Measurements from ENCODE around the gene MPPED2.

MPPED2 gene

DNA sequence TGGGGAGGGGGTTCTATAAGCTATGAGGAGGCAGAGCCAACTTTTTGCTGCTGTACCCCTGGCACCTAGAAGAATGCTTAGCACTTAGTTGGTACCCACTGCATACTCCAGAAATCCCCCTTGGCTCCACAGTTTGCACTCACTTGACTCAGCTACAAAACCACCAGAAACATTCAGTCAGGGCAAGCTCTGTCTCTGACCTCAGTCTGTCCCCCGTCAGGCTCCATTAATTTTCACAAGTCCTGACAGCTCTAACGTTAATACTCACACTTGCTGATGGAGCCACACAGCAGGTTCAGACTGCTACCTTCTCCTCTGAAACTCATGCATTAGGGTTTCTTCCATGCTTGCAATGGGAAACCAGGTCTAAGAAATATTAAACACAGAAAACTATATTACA, 81.7 kb downstream of the MPPED2 start:
- H3K79me2 ChIP-seq (ENCODE audit: low read length), result no peaks in the 10 kb centered on the region
- TF ChIP-seq CTCF (IDR thresholded peaks at IDR 0.05; ENCODE audit: low read depth, low read length), result no peak
- no peak for TF ChIP-seq EZH2phosphoT487 (IDR thresholded peaks at IDR 0.05; ENCODE audit: low read depth)
- H3K27ac ChIP-seq (ENCODE audit: low read length), result no peak overlapping the region
- no peaks in the 10 kb centered on the region for H3K36me3 ChIP-seq (replicated peaks; ENCODE audit: low read depth, low read length)
- no peak overlapping the region for H3K4me2 ChIP-seq (ENCODE audit: low read length)
- H4K20me1 ChIP-seq (ENCODE audit: insufficient read depth, low read length), result no peaks in the 10 kb centered on the region
- H3K4me3 ChIP-seq (ENCODE audit: low read length), result no peak overlapping the region
- H3K27me3 ChIP-seq (ENCODE audit: low read depth, low read length), result no peaks in the 10 kb centered on the region
- H3K9me3 ChIP-seq (ENCODE audit: insufficient read depth, low read length), result no peaks in the 10 kb centered on the region
- no peak overlapping the region for H2AFZ ChIP-seq (ENCODE audit: low read depth, low read length)
- no peaks in the 10 kb centered on the region for H3K4me1 ChIP-seq (ENCODE audit: low read length)
- H3K9ac ChIP-seq (ENCODE audit: low read length), result no peak overlapping the region

DNA sequence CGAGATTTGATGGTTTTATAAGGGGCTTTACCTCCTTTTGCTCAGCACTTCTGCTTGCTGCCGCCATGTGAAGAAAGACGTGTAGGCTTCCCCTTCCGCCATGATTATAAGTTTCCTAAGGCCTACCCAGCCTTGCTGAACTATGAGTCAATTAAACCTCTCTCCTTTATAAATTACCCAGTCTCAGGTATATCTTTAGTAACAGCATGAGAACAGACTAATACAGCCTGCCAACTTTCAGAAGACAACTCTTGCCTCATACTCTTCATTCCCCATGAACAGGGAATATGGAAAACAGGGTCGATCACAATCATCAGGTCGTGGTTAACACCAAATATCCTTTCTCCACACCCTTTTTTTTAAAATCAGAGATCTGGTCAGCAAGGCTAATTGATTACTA, 83.0 kb downstream of the MPPED2 start:
- Histone ChIP-seq H3K9me3 (ENCODE audit: insufficient read depth, low read length) (no peaks in the 10 kb centered on the region), H3K79me2 (ENCODE audit: low read length) (no peaks in the 10 kb centered on the region), H3K4me2 (ENCODE audit: low read length) (no peak overlapping the region), H3K4me1 (ENCODE audit: low read length) (peaks cover 6% of the 10 kb centered on the region), H3K9ac (ENCODE audit: low read length) (no peak overlapping the region), H3K27me3 (ENCODE audit: low read depth, low read length) (no peaks in the 10 kb centered on the region), H3K4me3 (ENCODE audit: low read length) (no peak overlapping the region), H3K36me3 (replicated peaks; ENCODE audit: low read depth, low read length) (no peaks in the 10 kb centered on the region), H2AFZ (ENCODE audit: low read depth, low read length) (no peak overlapping the region), H4K20me1 (ENCODE audit: insufficient read depth, low read length) (no peaks in the 10 kb centered on the region), H3K27ac (ENCODE audit: low read length) (no peak overlapping the region)
- TF ChIP-seq EZH2phosphoT487 (IDR thresholded peaks at IDR 0.05; ENCODE audit: low read depth) (no peak), CTCF (IDR thresholded peaks at IDR 0.05; ENCODE audit: low read depth, low read length) (no peak)

DNA sequence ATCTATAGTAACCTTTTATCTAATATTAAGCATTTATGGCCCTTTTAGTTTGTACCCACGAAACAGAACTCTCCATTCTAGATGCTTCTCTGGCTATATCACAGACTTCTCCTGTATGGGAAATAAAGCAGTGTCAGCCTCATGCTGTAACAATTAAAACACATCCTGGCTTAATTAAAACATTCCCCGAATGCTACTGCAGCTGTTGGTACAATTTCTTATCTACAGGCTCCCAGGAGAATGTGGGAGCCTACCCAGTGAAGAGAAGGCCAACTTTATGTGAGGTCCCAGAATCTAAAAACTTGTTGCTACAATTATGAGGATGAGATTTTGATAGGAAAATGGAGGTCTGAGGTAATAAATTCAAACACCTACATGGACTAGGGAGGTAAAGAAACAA, 83.8 kb downstream of the MPPED2 start:
- Histone ChIP-seq H3K9me3 (ENCODE audit: insufficient read depth, low read length) (no peaks in the 10 kb centered on the region), H3K79me2 (ENCODE audit: low read length) (no peaks in the 10 kb centered on the region), H3K4me2 (ENCODE audit: low read length) (no peak overlapping the region), H3K27me3 (ENCODE audit: low read depth, low read length) (no peaks in the 10 kb centered on the region), H3K27ac (ENCODE audit: low read length) (no peak overlapping the region), H3K4me3 (ENCODE audit: low read length) (no peak overlapping the region), H3K36me3 (replicated peaks; ENCODE audit: low read depth, low read length) (no peaks in the 10 kb centered on the region), H4K20me1 (ENCODE audit: insufficient read depth, low read length) (no peaks in the 10 kb centered on the region), H3K9ac (ENCODE audit: low read length) (no peak overlapping the region), H2AFZ (ENCODE audit: low read depth, low read length) (no peak overlapping the region), H3K4me1 (ENCODE audit: low read length) (peaks cover 6% of the 10 kb centered on the region)
- TF ChIP-seq EZH2phosphoT487 (IDR thresholded peaks at IDR 0.05; ENCODE audit: low read depth) (no peak), CTCF (IDR thresholded peaks at IDR 0.05; ENCODE audit: low read depth, low read length) (no peak)

GRCh38 chr11:30501744-30502143, 84.4 kb downstream of the MPPED2 start:
- Histone ChIP-seq H3K9ac (ENCODE audit: low read length) (no peak overlapping the region), H3K27me3 (ENCODE audit: low read depth, low read length) (no peaks in the 10 kb centered on the region), H3K27ac (ENCODE audit: low read length) (no peak overlapping the region), H4K20me1 (ENCODE audit: insufficient read depth, low read length) (no peaks in the 10 kb centered on the region), H3K4me3 (ENCODE audit: low read length) (no peak overlapping the region), H3K79me2 (ENCODE audit: low read length) (no peaks in the 10 kb centered on the region), H2AFZ (ENCODE audit: low read depth, low read length) (no peak overlapping the region), H3K9me3 (ENCODE audit: insufficient read depth, low read length) (no peaks in the 10 kb centered on the region), H3K4me1 (ENCODE audit: low read length) (peaks cover 6% of the 10 kb centered on the region), H3K4me2 (ENCODE audit: low read length) (no peak overlapping the region), H3K36me3 (replicated peaks; ENCODE audit: low read depth, low read length) (no peaks in the 10 kb centered on the region)
- TF ChIP-seq CTCF (IDR thresholded peaks at IDR 0.05; ENCODE audit: low read depth, low read length) (no peak), EZH2phosphoT487 (IDR thresholded peaks at IDR 0.05; ENCODE audit: low read depth) (no peak)

All from OCI-LY3 (cell line).